ENCODE results near the gene GDA. TPM values are rescaled to one million over a fixed set of nuclear protein-coding genes. Genes with fewer than 3 reads are reported as not detected.

GDA gene
- total RNA-seq, 2 experiments from 2014 or later: not detected

- POLR2A ChIA-PET: no interaction called here
Observed at GRCh38 chr9:72292874-72293607, 143.8 kb downstream of the GDA start.

DNA sequence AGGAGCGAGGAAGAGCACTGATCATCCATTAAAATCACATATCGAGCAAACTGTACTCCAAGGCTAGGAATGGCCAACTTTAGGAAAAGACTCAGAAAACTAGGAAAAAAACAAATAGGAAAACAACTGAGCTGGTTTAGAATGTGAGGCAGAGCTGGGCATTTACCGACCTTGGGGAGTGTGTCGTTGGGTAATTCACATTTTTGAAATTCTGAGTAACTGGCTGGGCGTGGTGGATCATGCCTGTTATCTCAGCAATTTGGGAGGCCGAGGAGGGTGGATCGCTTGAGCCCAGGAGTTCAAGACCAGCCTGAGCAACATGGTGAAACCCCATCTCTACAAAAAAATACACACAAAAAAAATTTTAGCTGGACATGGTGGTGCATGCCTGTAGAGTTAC lies 145.7 kb downstream of the GDA start:
- ChIA-PET POLR2A (no interaction called here), CTCF (interaction anchor here (0.6 to 5.8 kb wide), 3 partner anchors 13 to 345 kb away, joined by 3 to 51 read pairs (median 27); no protein-coding TSS in a partner anchor)
- intact Hi-C loops (cut with micrococcal nuclease): loop anchor here (5.0 kb wide), 2 partner anchors 67 to 887 kb away; no protein-coding TSS in a partner anchor
- no peak overlapping the region for H3K27ac Mint-ChIP-seq
- no peaks in the 10 kb centered on the region for H3K36me3 Mint-ChIP-seq
- no peaks in the 10 kb centered on the region for H3K4me1 Mint-ChIP-seq (ENCODE audit: low read depth)
- peaks cover 6% of the 10 kb centered on the region for H3K27me3 Mint-ChIP-seq
- H3K4me3 Mint-ChIP-seq: no peak overlapping the region
- H3K9me3 Mint-ChIP-seq: no peaks in the 10 kb centered on the region
- DNase-seq: no peak

More at GRCh38 chr9:72292874-72293607, 143.8 kb downstream of the GDA start:
- peaks cover 6% of the 10 kb centered on the region for H3K27me3 Mint-ChIP-seq
- intact Hi-C loops (cut with micrococcal nuclease): loop anchor here (1.0 to 5.0 kb wide), 4 partner anchors 69 to 889 kb away; no protein-coding TSS in a partner anchor
- H3K27ac Mint-ChIP-seq: no peak overlapping the region
- no peak overlapping the region for H3K4me3 Mint-ChIP-seq
- DNase-seq: no peak
- H3K4me1 Mint-ChIP-seq (ENCODE audit: low read depth): no peaks in the 10 kb centered on the region
- no peaks in the 10 kb centered on the region for H3K9me3 Mint-ChIP-seq
- CTCF ChIA-PET: interaction anchor here (0.9 to 5.8 kb wide), 15 partner anchors 8 to 530 kb away, joined by 3 to 51 read pairs (median 5); partner anchors contain the start of gene ZFAND5
- no peaks in the 10 kb centered on the region for H3K36me3 Mint-ChIP-seq

DNA sequence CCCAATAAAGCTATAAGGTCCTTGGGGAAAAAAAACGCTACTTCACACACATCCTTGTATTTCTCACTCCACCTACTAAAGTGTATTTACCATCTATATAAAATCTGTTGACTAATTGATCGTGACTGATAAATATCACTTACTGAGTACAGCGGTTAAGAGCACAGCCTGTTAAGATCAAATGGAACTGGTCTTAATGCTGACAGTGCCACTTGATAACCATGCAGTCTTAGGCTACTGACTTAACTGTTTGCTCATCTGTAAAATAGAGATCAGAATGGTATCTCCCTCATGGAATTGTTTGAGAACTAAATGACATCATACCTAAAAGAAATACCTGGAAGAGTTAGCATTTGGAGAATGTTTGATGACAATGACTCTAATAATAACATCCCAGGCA lies 148.3 kb downstream of the GDA start:
- Mint-ChIP-seq H3K4me3 (no peak overlapping the region), H3K9me3 (no peaks in the 10 kb centered on the region), H3K27ac (no peak overlapping the region), H3K4me1 (ENCODE audit: low read depth) (peaks cover 13% of the 10 kb centered on the region), H3K27me3 (no peaks in the 10 kb centered on the region), H3K36me3 (no peaks in the 10 kb centered on the region)
- intact Hi-C loops (cut with micrococcal nuclease): no loop called here
- ChIA-PET POLR2A (no interaction called here), CTCF (interaction anchor here (1.2 kb wide), 1 partner anchor 525 kb away, joined by 6 read pairs; no protein-coding TSS in a partner anchor)
- DNase-seq: no peak

DNA sequence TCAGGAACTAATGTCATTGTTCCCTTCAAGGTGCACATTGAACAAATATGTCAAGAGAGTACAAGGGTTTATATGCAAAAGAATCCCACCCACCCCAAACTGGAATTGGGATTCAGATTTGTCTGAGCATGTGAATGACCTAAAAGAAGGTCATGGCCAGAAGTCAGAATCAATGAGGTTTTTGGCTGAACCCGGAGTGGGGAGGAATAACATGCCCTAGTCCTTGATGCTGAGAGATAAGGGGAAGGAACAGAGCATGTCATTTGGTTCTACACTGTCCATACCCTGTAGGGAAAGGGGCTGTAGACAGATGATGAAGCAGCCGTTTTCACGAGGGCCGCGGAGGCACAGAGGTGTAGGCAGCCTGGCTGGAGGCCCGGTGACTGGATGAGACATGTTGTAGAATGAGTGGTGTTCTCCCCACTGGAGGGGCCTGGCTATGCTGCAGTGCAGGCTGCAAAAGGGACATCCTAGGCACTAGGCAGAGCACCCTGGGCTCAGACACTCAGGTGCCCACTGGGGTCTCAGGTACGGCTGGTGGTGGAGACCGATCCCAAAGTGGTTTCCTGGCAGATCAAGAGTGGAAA lies 149.9 kb downstream of the GDA start:
- Mint-ChIP-seq H3K36me3 (no peaks in the 10 kb centered on the region), H3K27me3 (no peaks in the 10 kb centered on the region), H3K4me1 (ENCODE audit: low read depth) (peaks cover 13% of the 10 kb centered on the region), H3K9me3 (no peaks in the 10 kb centered on the region), H3K4me3 (no peak overlapping the region), H3K27ac (no peak overlapping the region)
- ChIA-PET POLR2A (no interaction called here), CTCF (no interaction called here)
- DNase-seq: no peak
- intact Hi-C loops (cut with micrococcal nuclease): no loop called here

GRCh38 chr9:72300873-72301272 lies 151.6 kb downstream of the GDA start:
- no peak for DNase-seq
- ChIA-PET POLR2A (no interaction called here), CTCF (interaction anchor here (1.2 kb wide), 2 partner anchors 8 to 20 kb away, joined by 4 read pairs; no protein-coding TSS in a partner anchor)
- Mint-ChIP-seq H3K36me3 (no peaks in the 10 kb centered on the region), H3K4me1 (ENCODE audit: low read depth) (peaks cover 28% of the 10 kb centered on the region), H3K4me3 (no peak overlapping the region), H3K27ac (no peak overlapping the region), H3K27me3 (no peaks in the 10 kb centered on the region), H3K9me3 (no peaks in the 10 kb centered on the region)
- intact Hi-C loops (cut with micrococcal nuclease): no loop called here

Other genes starting within 250 kb of the GDA start
- gene ABHD17B, start 238.2 kb upstream of the GDA start, total RNA-seq: 10 to 100 TPM; 11.4 to 11.7 TPM
- 1 to 10 TPM; 7.3 to 7.5 TPM for gene C9orf85, start 237.8 kb upstream of the GDA start, total RNA-seq
- not detected for gene C9orf57, start 88.8 kb upstream of the GDA start, total RNA-seq
- 10 to 100 TPM; 92.4 to 93.8 TPM for gene ZFAND5, start 215.8 kb downstream of the GDA start, total RNA-seq